ENCODE measurements around the gene ARNT2.

The ARNT2 gene

DNA sequence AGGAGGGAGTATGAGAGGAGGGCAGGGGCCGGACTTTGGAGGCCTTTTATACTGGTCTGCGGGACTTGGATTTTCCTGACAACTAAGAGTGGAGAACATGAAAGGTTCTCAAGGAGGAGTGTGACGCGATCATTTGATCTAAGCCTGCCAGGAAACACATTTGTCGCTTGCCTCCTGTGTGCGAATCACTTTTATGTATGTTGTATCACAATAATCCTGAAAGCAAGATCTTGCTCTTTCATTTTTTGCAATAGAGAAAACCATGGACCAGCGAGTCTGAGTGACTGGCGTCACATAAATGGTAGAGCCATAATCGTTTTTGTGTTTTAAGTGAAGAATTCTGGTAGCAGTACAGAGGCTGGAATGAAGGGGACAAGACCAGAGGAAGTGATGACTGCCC, 100.7 kb downstream of the ARNT2 start:
- no peaks in the 10 kb centered on the region for H3K79me2 ChIP-seq (ENCODE audit: insufficient read depth, low read depth)
- H3K4me3 ChIP-seq (IDR thresholded peaks at IDR 0.05; ENCODE audit: insufficient read depth, low read depth, low read length): no peak overlapping the region
- H3K36me3 ChIP-seq (ENCODE audit: insufficient read depth): no peaks in the 10 kb centered on the region
- H3K27me3 ChIP-seq (ENCODE audit: insufficient read depth, low read depth): no peaks in the 10 kb centered on the region
- H3K27ac ChIP-seq: no peak overlapping the region
- no peaks in the 10 kb centered on the region for H4K20me1 ChIP-seq (ENCODE audit: insufficient read depth)
- H2AFZ ChIP-seq (ENCODE audit: low read depth): no peak overlapping the region
- no peaks in the 10 kb centered on the region for H3K4me1 ChIP-seq (ENCODE audit: low read depth, poor library complexity, severe bottlenecking)
- H3K4me2 ChIP-seq: no peak overlapping the region
- TF ChIP-seq, protein P1, sequence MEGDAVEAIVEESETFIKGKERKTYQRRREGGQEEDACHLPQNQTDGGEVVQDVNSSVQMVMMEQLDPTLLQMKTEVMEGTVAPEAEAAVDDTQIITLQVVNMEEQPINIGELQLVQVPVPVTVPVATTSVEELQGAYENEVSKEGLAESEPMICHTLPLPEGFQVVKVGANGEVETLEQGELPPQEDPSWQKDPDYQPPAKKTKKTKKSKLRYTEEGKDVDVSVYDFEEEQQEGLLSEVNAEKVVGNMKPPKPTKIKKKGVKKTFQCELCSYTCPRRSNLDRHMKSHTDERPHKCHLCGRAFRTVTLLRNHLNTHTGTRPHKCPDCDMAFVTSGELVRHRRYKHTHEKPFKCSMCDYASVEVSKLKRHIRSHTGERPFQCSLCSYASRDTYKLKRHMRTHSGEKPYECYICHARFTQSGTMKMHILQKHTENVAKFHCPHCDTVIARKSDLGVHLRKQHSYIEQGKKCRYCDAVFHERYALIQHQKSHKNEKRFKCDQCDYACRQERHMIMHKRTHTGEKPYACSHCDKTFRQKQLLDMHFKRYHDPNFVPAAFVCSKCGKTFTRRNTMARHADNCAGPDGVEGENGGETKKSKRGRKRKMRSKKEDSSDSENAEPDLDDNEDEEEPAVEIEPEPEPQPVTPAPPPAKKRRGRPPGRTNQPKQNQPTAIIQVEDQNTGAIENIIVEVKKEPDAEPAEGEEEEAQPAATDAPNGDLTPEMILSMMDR (conservative IDR thresholded peaks at IDR 0.05; ENCODE audit: low read depth, low read length): no peak
- no peak overlapping the region for H3K9ac ChIP-seq

DNA sequence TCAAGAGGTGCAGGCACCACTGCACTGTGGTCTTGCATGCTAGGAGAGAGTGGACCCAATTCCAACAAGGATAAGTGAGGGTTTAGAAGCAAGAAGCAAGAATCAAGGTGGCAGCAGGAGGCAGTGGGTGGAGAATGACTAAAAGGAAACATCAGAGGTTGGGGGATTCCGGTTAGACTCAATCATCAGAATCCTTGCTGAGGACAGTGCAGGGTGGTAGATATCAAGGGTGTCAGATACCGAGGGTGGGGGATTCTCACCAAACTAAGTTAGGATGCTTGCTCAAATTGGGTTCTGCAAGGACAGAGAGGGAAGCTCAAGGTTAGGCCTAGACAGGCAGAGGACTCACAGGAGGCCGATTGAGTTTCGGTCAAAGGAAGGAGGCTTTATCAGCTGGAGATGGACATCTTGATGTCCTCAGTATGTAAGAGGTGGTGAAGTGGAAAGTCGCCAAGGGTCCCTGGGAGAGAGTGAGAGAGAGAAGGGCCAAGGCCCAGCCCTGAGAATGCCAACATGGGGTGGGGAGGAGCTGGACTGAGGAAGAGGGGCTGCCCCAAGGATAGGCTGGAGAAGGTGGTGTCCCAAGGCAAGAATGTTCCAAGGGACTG, 102.2 kb downstream of the ARNT2 start:
- Histone ChIP-seq H4K20me1 (ENCODE audit: insufficient read depth) (no peaks in the 10 kb centered on the region), H3K27me3 (ENCODE audit: insufficient read depth, low read depth) (no peaks in the 10 kb centered on the region), H3K4me1 (ENCODE audit: low read depth, poor library complexity, severe bottlenecking) (no peaks in the 10 kb centered on the region), H3K79me2 (ENCODE audit: insufficient read depth, low read depth) (no peaks in the 10 kb centered on the region), H3K4me2 (no peak overlapping the region), H3K36me3 (ENCODE audit: insufficient read depth) (no peaks in the 10 kb centered on the region), H3K9ac (no peak overlapping the region), H3K4me3 (IDR thresholded peaks at IDR 0.05; ENCODE audit: insufficient read depth, low read depth, low read length) (no peak overlapping the region), H3K27ac (no peak overlapping the region), H2AFZ (ENCODE audit: low read depth) (no peak overlapping the region)
- TF ChIP-seq, protein P1 (conservative IDR thresholded peaks at IDR 0.05; ENCODE audit: low read depth, low read length): no peak

DNA sequence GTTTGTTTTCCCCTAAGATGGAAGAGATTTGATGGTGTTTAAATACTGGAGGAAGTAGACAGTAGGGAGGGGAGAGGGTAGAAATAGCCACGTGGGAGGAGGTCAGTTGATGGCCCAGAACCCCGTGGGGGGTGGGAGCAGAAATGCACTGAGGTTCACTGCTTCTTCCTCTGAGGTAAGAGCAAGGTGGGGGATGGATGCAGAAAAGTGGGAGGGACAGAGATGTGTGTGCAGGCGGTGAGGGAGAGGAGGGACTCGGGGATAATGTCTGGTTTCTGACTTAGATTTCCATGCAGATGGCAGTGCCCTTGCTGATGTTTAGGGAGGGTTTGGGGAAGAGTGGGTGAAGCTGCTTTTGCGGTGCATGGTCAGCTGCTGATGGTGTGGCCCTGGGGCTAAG, 102.9 kb downstream of the ARNT2 start:
- TF ChIP-seq, protein P1 (conservative IDR thresholded peaks at IDR 0.05; ENCODE audit: low read depth, low read length): no peak
- H3K79me2 ChIP-seq (ENCODE audit: insufficient read depth, low read depth): no peaks in the 10 kb centered on the region
- H3K27ac ChIP-seq: no peak overlapping the region
- H3K27me3 ChIP-seq (ENCODE audit: insufficient read depth, low read depth): no peaks in the 10 kb centered on the region
- no peaks in the 10 kb centered on the region for H3K4me1 ChIP-seq (ENCODE audit: low read depth, poor library complexity, severe bottlenecking)
- no peak overlapping the region for H3K4me2 ChIP-seq
- no peak overlapping the region for H3K4me3 ChIP-seq (IDR thresholded peaks at IDR 0.05; ENCODE audit: insufficient read depth, low read depth, low read length)
- H3K36me3 ChIP-seq (ENCODE audit: insufficient read depth): no peaks in the 10 kb centered on the region
- no peaks in the 10 kb centered on the region for H4K20me1 ChIP-seq (ENCODE audit: insufficient read depth)
- no peak overlapping the region for H3K9ac ChIP-seq
- H2AFZ ChIP-seq (ENCODE audit: low read depth): no peak overlapping the region

DNA sequence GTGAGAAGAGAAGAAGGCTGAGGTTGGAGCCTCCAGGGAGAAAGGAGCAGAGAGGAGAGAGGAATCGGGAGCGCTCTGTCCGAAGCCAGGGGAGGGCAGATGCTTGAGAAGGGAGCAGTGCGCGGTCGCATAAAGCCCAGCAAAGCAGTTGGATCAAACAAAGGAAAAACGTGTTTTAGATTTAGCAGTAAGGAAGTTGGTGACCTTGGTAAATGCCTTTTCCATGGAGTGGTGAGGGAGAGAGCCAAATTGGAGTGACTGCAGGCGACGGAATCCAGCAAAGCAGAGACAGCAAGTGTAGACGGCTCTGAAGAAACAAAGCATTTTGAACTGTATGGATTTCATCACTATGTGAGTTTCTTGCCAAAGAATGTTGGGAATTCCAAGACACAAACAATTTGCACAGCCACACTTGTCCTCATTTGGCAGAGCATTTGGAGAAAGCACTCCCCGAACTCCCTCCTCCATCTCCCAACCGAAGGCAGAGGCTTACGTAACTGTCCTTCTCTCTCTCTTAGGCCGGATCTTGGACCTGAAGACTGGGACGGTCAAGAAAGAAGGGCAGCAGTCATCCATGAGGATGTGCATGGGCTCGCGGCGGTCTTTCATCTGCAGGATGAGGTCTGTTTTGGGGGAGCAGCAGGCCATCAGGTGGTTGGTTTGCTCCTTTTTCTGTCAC, 103.6 kb downstream of the ARNT2 start:
- no peak overlapping the region for H3K27ac ChIP-seq
- H3K4me2 ChIP-seq: no peak overlapping the region

More for the DNA sequence above, 103.6 kb downstream of the ARNT2 start:
- Histone ChIP-seq H4K20me1 (ENCODE audit: insufficient read depth) (no peaks in the 10 kb centered on the region), H2AFZ (ENCODE audit: low read depth) (no peak overlapping the region), H3K79me2 (ENCODE audit: insufficient read depth, low read depth) (no peaks in the 10 kb centered on the region), H3K9ac (no peak overlapping the region), H3K4me3 (IDR thresholded peaks at IDR 0.05; ENCODE audit: insufficient read depth, low read depth, low read length) (no peak overlapping the region), H3K36me3 (ENCODE audit: insufficient read depth) (no peaks in the 10 kb centered on the region), H3K27me3 (ENCODE audit: insufficient read depth, low read depth) (no peaks in the 10 kb centered on the region), H3K4me1 (ENCODE audit: low read depth, poor library complexity, severe bottlenecking) (no peaks in the 10 kb centered on the region)
- TF ChIP-seq, protein P1 (conservative IDR thresholded peaks at IDR 0.05; ENCODE audit: low read depth, low read length): no peak

Data from KMS-11 (cell line).